COLO668 (cell line): Measurements from ENCODE around the gene ZNF436.

Experiments
- DNase-seq: peaks from one replicate; lab custom pipeline; 2025; ENCODE audit not compliant: unreplicated experiment; lab: John Stamatoyannopoulos, UW

ZNF436 gene

DNA sequence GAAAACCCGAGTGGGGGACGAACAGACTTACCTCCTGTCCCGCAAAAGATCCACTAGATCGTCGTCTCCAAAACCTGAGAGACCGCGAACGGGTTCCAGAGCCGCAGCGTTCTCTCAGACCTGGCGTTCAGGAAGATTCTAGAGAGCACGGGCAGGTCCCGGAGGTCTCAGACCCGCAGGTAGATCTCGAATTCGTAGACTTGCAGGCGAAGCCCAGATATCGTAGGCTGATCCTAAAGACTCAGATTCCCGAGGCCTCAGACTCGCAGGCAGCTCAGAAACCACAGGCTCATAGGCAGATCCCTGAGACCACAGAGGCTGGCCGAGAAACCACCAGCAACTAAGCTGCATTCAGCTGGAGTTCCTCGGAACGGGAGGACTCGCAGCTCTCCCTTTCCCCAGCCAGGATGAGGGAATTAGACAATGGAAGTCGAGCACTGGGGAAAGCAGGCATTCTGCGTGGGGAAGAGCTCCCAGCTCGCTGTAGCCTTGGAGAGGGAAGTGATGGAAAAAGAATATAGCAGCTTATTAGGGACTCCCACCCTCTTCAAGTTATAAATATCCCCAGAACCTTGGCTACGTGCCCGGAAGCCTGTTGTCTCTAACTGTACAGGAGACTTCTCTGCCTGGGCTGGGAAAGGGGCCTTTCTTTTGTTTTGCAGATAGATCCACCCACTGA is at the start of gene ZNF436:
Gene ZNF436 (minus strand): TSS at position 502 of the 679 bp plus-strand sequence. CDS start 1,831 bp downstream, outside the sequence.
- peak; percentile 85 for DNase-seq

DNA sequence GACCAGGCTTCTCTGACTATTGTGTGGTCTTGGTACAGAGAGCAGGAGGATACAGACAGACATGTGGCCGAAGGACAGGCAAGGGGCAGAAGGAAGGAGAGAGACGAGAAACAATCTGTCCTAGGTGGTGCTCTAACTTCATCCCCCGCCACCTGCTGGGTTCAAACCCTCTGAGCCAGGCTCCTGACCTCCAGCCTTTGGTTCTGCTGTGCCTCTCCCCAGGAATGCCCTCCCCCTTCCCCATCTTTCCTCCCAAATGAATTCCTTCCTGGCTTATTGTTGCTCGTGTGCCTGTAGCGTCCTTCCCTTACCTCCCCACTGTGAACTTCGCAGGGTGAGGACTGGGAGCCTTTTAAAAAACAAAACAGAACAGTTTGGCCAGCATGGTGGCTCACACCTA is 49.5 kb upstream of the ZNF436 start:
- DNase-seq: no peak

GRCh38 chr1:23417570-23417969 is 47.9 kb upstream of the ZNF436 start:
- DNase-seq: peak; percentile 88

DNA sequence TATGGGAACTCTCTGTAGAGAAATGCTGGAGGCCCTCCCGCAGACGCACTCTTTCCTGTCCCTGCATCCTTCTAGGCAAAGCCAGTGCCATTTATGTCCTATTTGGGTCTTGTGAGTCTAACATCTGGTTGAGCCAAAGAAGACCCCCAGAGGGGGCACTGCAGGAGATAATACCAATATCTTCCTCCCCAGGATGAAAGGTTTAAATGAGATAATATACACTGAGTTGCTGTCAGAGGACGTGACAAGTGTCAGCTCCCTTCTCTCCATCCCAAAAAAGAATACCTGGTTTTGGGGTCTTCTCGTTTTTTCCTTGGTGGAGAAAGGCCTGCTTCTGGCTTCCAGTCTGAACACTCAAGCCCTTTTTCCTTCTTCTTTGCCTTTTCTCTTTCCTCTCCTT is 47.3 kb upstream of the ZNF436 start:
- no peak for DNase-seq

DNA sequence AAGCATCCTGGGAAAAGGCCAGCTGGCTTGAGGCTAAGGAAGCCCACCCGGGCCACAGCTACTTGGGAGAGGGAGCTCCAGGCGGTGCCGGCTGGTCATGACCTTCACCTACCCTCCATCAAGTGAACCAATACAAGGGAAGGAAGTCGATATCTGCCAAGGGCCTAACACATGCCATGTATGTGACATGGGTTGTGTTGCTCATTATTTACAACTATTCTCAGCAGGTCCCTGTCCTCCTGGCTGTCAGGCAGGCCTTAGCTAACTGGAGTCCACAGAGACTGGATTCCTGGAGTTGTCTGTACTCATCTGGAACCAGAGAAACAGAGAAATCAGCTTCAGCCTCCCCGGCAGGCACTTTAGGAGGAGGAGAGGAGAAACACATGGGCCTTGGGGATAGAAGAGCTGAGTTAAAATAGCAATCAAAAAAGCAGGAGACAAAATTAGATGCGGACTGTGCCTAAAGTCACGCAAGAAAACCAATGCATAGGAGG is 39.2 kb upstream of the ZNF436 start:
- DNase-seq: no peak

GRCh38 chr1:23407016-23407630 is 37.5 kb upstream of the ZNF436 start:
- DNase-seq: no peak

GRCh38 chr1:23405946-23406345 is 36.3 kb upstream of the ZNF436 start:
- no peak for DNase-seq

- DNase-seq: peak; percentile 98
Measured at GRCh38 chr1:23403735-23404486, 34.3 kb upstream of the ZNF436 start.

- no peak for DNase-seq
Measured at GRCh38 chr1:23403355-23403734, 33.7 kb upstream of the ZNF436 start.

DNA sequence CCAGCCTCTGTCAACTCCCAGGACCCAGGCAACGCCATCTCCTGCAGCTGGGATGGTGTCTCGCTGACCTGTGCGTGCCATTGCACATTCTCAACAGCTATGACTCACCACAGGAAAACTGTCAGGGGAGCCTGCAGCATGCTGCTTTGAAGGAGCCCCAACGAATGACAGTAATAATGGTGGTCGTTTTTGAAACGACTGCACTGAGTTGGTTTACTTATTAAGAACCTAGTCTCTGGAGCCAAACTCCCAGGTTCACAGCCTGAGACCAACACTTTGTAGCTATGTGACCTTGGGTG is 33.4 kb upstream of the ZNF436 start:
- DNase-seq: peak; percentile 45

GRCh38 chr1:23402286-23403037 is 32.8 kb upstream of the ZNF436 start:
- no peak for DNase-seq

GRCh38 chr1:23401313-23401712 is 31.7 kb upstream of the ZNF436 start:
- DNase-seq: no peak

GRCh38 chr1:23400324-23401114 is 30.9 kb upstream of the ZNF436 start:
- DNase-seq: no peak

GRCh38 chr1:23399229-23399628 is 29.6 kb upstream of the ZNF436 start:
- no peak for DNase-seq

DNA sequence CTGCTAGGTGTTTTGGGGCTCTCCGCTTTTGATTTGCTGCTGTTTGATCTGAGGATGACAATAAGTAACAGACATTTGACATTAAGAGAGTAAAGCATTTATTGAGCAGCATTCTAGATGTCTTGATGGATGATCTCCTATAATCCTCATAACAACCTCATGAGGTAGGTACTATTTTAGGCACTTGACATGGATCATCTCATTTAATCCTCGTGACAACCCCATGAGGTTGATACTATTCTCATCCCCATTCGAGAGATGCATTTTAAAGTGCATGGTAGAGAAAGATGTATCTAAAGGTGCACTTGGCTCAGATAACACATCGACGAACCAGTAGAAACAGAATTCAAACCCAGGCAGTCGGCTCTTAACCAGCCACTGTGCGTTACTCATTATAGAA is 28.3 kb upstream of the ZNF436 start:
- no peak for DNase-seq

DNA sequence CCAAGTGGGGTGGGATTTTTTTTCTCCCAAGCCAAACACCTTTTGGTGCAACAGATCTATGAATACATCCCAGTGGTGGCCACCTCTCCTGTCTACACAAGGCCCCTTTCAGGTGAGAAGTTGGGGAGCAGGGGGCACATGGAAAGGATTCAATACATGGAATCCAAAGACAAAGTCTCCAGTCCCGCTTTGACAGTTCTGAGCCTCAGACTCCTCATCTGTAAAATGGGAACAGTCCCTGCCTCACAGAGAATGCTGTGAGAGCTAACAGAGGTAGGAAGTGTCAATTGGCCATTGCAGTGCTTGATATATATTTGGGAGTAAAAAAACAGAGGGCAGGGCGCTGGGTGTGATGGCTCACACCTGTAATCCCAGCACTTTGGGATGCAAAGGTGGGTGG is 26.7 kb upstream of the ZNF436 start:
- no peak for DNase-seq

GRCh38 chr1:23395849-23396248 is 26.2 kb upstream of the ZNF436 start:
- no peak for DNase-seq

DNA sequence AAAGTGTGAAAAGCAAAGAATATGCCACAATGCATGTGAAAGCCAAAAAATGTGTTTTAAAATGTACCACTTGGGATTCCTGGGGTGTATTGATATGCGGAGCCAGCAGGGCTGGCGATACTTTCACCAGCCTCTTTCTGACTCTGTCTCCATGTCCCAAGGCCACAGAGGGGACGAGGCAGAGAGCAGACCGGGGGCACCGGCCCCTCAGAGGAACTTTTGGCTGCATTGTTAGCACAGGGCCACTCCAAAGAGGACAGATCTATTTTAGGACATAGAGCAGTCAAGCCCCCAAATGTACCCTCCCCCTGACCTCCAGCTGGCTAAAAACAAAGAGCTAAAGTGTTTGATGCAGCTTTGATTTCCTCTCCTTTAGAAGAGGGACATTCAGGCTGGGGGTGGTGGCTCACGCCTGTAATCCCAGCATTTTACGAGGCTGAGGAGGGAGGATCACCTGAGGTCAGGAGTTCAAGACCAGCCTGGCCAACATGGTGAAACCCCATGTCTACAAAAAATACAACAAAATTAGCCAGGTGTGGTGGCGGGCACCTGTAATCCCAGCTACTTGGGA is 25.6 kb upstream of the ZNF436 start:
- DNase-seq: no peak

DNA sequence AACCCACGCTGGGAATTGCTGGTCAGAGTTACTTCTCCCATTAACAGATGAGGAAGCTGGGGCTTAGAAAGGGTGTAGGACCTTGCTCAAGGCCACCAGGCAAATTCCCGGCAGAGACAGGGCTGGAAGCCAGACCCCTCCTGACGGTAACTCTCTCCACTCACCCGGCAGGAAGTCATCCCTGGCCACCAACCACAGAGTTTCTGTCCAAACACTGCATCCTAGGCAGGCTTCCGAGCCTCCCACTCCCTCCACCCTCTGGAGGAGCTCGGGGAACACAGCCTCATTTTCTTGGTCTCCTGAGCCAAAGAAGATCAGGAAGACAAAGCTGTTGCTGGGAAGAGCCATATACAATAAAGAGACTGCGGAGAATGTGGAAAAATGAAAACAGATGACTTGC is 25.0 kb upstream of the ZNF436 start:
- no peak for DNase-seq

DNA sequence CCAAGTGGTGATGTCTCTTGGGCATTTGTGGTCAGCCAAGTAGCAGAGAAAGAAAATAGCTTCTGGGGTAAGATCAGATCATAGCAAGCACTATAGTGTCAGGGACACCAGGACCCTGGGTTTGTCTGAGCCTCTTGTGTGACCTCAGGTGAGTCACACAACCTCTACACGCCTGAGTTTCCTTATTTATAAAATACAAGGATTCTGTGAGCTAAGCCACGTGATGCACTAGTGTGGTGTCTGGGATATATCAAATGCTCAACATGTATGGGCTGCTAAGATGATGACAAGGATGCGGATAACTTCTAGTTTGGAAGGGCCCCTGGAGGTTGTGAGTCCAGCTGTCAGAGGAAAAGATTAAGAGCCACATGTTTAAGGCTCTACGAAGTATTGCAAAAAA is 24.5 kb upstream of the ZNF436 start:
- no peak for DNase-seq
